ENCODE measurements around the gene DNAJC27. TPM values are rescaled to one million over a fixed set of nuclear protein-coding genes. Genes with fewer than 3 reads are reported as not detected.

DNAJC27 gene
- total and polyA plus RNA-seq, 12 donors = 2.8 to 13.1 (median 9.6) TPM

DNA sequence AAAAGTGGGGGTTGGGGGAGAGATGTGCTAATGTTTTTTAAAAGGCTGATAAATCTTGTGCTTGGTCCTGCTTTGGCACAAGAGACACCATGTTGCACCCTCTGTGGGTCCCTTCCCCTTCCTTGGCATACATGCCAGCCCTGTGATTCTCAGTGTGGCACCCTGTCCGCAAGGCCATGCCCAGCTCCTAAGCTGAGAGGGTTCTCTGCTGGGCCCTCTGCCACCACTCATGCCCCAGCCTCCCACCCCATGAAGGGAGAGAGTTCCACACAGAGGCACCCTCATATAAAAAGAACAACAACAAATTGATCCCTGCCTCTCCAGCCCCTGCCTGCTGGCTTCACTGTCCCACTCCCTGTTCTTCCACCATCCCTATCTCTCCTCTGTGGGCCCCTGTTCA lies 49.2 kb downstream of the DNAJC27 start:
- TF ChIP-seq, protein P1, sequence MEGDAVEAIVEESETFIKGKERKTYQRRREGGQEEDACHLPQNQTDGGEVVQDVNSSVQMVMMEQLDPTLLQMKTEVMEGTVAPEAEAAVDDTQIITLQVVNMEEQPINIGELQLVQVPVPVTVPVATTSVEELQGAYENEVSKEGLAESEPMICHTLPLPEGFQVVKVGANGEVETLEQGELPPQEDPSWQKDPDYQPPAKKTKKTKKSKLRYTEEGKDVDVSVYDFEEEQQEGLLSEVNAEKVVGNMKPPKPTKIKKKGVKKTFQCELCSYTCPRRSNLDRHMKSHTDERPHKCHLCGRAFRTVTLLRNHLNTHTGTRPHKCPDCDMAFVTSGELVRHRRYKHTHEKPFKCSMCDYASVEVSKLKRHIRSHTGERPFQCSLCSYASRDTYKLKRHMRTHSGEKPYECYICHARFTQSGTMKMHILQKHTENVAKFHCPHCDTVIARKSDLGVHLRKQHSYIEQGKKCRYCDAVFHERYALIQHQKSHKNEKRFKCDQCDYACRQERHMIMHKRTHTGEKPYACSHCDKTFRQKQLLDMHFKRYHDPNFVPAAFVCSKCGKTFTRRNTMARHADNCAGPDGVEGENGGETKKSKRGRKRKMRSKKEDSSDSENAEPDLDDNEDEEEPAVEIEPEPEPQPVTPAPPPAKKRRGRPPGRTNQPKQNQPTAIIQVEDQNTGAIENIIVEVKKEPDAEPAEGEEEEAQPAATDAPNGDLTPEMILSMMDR (IDR thresholded peaks at IDR 0.05) = no peak
- DNase-seq (no peak), ATAC-seq (no peak)
- no peak overlapping the region for H3K27ac ChIP-seq
- no peaks in the 10 kb centered on the region for H3K9me3 ChIP-seq
- peaks cover 3 to 37% (median 23%) of the 10 kb centered on the region in 9 donors for H3K4me1 ChIP-seq
- WGBS, 2 donors = 96 to 100% methylated on average over 1 of the region's 1 CpG
- intact Hi-C loops (cut with DNase I) = no loop called here
- no peak overlapping the region for H3K4me3 ChIP-seq
- H3K27me3 ChIP-seq = peaks cover 0 to 12% (median 0%) of the 10 kb centered on the region in 7 donors
- no peaks in the 10 kb centered on the region for H3K36me3 ChIP-seq

DNA sequence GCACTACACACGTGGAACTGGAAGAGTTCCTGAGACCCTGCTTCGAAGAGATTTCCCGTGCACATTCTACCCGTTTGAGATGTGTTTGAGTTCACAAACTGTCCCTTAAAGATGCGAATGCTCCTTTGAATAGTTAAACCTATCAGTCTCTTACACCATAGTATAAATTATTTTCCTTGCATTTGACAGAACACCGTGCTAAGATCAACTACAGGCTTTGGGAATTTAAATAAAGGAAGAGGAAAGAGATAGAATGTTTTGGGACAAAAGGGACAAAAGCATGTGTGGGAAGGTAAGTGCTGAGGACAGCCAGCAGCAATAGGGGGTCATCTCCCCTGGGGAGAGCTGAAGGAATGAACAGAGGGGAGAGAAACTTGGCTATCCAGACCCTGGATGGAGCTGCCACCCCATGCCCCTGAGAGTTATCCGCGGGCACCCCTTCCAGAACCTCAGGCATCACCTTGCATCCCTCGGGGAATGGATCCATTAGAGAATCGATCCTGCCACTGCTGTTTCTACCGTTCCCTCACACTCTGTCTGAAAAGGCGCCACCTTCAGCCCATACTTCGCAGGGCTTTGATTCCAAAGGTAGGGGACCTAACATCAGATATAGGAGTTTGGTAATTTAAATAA lies 50.8 kb downstream of the DNAJC27 start:
- no peak for ATAC-seq
- no peaks in the 10 kb centered on the region for H3K36me3 ChIP-seq
- intact Hi-C loops (cut with DNase I) = no loop called here
- TF ChIP-seq, protein P1 (IDR thresholded peaks at IDR 0.05) = peak in 1 of 9 donors; percentile 13
- H3K4me1 ChIP-seq = peaks cover 0 to 35% (median 9%) of the 10 kb centered on the region in 9 donors
- H3K9me3 ChIP-seq = no peaks in the 10 kb centered on the region
- peak overlapping the region in 6 of 10 donors; percentile 39 to 64 (median 55) for H3K27ac ChIP-seq
- no peak for DNase-seq
- peaks cover 0 to 12% (median 0%) of the 10 kb centered on the region in 7 donors for H3K27me3 ChIP-seq
- peak overlapping the region; percentile 43 to 75 (median 60) for H3K4me3 ChIP-seq
- 37 to 42% methylated on average over 13 of the region's 13 CpGs for WGBS, 2 donors

DNA sequence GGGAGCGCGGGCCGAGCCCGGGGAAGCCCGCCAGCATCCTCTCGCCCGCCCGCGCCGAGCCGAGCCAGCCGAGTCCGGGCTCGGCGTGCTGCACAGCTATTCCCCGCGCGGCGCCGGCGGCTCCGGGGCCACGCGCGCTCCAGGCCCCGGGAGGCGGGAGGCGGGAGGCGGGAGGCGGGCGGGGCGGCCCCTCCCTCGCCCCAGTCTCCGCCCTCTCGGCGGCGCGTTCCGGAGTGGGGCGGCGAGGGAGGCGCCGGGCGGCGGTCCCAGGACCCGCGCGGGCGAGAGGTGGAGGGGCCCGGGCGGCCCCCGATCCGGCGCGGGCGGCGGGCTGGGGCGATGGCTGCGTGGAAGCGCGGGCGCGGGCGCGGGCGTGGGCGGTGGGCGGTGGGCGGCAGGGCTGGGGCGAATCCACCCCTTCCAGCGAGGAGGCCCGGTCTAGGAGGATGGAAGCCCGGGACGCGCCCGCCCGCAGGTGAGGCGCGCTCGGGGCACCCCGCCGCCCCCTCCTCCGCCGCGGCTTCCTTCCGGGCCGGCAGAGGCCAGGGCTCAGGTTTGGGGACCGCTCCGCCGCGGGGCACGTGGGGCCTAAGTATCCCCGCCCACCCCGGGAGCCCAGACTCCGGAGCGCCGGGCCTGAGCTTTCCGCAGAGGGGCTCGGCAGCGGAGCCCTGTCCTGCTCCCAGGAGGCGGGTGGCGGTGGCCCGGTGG lies 51.5 kb downstream of the DNAJC27 start, which contains the start of gene ADCY3:
ADCY3 (minus strand) TSS at position 140 of the 711 bp plus-strand sequence. CDS start 1,250 bp downstream, outside the sequence.
- TF ChIP-seq, protein P1 (IDR thresholded peaks at IDR 0.05) = no peak
- ATAC-seq (peak in 7 of 8 donors; percentile 28 to 79 (median 59)), DNase-seq (peak; percentile 35 to 65)
- 1 to 2% methylated on average over 48 to 102 of the region's 103 CpGs for WGBS, 2 donors
- H3K27ac ChIP-seq = peak within 1 kb of the TSS in 9 of 10 donors; percentile 28 to 80 (median 69)
- H3K27me3 ChIP-seq = peaks cover 0 to 12% (median 0%) of the 10 kb centered on the region in 7 donors
- no peaks in the 10 kb centered on the region for H3K9me3 ChIP-seq
- intact Hi-C loops (cut with DNase I) = no loop called here
- peaks cover 0 to 35% (median 8%) of the 10 kb centered on the region in 9 donors for H3K4me1 ChIP-seq
- no peaks in the 10 kb centered on the region for H3K36me3 ChIP-seq
- H3K4me3 ChIP-seq = peak within 1 kb of the TSS; percentile 43 to 75 (median 60)

DNA sequence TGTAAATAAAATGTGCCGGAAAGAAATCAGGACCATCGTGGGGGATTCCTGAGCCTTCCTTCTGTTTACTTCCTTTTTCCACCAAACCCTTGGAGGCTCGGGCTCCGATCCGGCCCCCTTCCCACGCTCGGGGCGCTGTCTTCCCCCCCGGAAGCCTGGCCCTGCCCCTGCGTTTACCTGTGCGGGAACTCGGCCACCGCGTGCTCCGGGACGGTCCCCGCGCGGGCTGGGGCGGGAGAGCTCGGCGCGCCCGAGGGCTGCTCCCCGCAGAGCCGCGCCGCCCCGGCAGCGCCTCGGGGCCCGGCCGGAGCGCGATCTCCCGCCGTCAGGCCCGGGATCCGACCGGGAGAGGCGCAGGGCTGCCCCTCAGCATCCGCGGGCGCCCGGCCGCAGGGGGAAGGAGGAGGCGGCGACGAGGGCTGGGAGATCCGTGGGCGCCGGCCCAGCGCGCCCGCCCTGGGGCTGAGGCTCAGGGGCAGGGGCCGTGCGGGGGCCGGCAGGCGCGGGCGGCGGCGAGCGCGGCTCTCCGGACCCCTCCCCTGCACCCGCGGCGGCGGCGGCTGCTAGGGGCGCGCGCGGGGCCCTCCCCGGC lies 52.2 kb downstream of the DNAJC27 start:
- DNase-seq (no peak), ATAC-seq (peak in 3 of 8 donors; percentile 2 to 17 (median 11))
- intact Hi-C loops (cut with DNase I) = loop anchor here in 3 of 10 donors (5.0 to 10.0 kb wide), 2 partner anchors 62 to 65 kb away; no protein-coding TSS in a partner anchor
- Histone ChIP-seq H3K9me3 (no peaks in the 10 kb centered on the region), H3K4me1 (peaks cover 0 to 35% (median 8%) of the 10 kb centered on the region in 9 donors), H3K27me3 (peaks cover 0 to 12% (median 0%) of the 10 kb centered on the region in 7 donors), H3K36me3 (no peaks in the 10 kb centered on the region), H3K27ac (peak overlapping the region in 9 of 10 donors; percentile 28 to 80 (median 69)), H3K4me3 (peak overlapping the region; percentile 27 to 75 (median 60))
- WGBS, 2 donors = 1 to 4% methylated on average over 27 to 76 of the region's 76 CpGs
- TF ChIP-seq, protein P1 (IDR thresholded peaks at IDR 0.05) = no peak
